ENCODE measurements around the gene EZR.

The EZR gene

GRCh38 chr6:158725704-158726103 is 93.5 kb downstream of the EZR start:
- no peak for DNase-seq (ENCODE audit: low read depth)

- no peak for DNase-seq (ENCODE audit: low read depth)
Measured at GRCh38 chr6:158722176-158722729, 96.9 kb downstream of the EZR start.

GRCh38 chr6:158718461-158719046 is 100.6 kb downstream of the EZR start:
- DNase-seq (ENCODE audit: low read depth) = no peak

GRCh38 chr6:158717341-158718330 is 101.5 kb downstream of the EZR start:
- DNase-seq (ENCODE audit: low read depth) = no peak
